Esophagus squamous epithelium (tissue), 4 donors: Measurements from ENCODE around the gene INHBC.

Experiments used
- CTCF ChIP-seq, 6 experiments: fragments of 450-650 bp in 4 of 6; fragments of 200-600 bp in 2 of 6; sonication (generic) in 2 of 6; IDR thresholded peaks; one replicate each; pipeline ENCODE4 v1.5.1; 2016 to 2019; ENCODE audit warnings: antibody characterized with exemption in 6 of 6, mild to moderate bottlenecking in 4 of 6, moderate library complexity in 4 of 6
- POLR2A ChIP-seq, 4 donors: fragments of 450-650 bp; IDR thresholded peaks; one replicate each; pipeline ENCODE4 v1.6.1; 2017; ENCODE audit warnings: antibody characterized with exemption in 4 of 4, mild to moderate bottlenecking in 4 of 4, moderate library complexity in 3 of 4

- TF ChIP-seq CTCF (IDR thresholded peaks at IDR 0.05) (no peak), POLR2A (IDR thresholded peaks at IDR 0.05) (no peak)
Measured at GRCh38 chr12:57428965-57429364, 5.6 kb upstream of the INHBC start.
